ENCODE data around the gene BCL2.
A peak's percentile ranks its signal among the peaks of the same experiment; 100 is the strongest.

Gene BCL2

DNA sequence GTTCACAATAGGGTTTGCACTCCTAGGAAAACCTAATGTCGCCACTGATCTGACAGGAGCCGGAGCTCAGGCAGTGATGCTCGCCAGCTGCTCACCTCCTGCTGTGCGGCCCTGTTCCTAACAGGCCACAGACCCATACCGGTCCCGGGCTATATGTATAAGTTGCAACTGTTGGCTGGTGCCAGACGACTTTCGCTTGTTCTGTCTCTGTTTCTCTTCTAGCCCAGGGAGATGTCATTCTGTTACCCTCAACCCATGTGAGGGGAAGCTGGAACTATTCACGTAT, 170.3 kb downstream of the BCL2 start:
- ChIA-PET CTCF (interaction anchor here (1.2 kb wide), 1 partner anchor 173 kb away, joined by 3 read pairs; no protein-coding TSS in a partner anchor), POLR2A (no interaction called here)
- no peak for DNase-seq (ENCODE audit: low read depth, low spot score)
- TF ChIP-seq, protein P1, sequence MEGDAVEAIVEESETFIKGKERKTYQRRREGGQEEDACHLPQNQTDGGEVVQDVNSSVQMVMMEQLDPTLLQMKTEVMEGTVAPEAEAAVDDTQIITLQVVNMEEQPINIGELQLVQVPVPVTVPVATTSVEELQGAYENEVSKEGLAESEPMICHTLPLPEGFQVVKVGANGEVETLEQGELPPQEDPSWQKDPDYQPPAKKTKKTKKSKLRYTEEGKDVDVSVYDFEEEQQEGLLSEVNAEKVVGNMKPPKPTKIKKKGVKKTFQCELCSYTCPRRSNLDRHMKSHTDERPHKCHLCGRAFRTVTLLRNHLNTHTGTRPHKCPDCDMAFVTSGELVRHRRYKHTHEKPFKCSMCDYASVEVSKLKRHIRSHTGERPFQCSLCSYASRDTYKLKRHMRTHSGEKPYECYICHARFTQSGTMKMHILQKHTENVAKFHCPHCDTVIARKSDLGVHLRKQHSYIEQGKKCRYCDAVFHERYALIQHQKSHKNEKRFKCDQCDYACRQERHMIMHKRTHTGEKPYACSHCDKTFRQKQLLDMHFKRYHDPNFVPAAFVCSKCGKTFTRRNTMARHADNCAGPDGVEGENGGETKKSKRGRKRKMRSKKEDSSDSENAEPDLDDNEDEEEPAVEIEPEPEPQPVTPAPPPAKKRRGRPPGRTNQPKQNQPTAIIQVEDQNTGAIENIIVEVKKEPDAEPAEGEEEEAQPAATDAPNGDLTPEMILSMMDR (IDR thresholded peaks at IDR 0.05; ENCODE audit: insufficient read depth, low read length, missing control alignments): no peak
- no peak overlapping the region for H3K4me3 ChIP-seq (ENCODE audit: low read depth, low read length)

DNA sequence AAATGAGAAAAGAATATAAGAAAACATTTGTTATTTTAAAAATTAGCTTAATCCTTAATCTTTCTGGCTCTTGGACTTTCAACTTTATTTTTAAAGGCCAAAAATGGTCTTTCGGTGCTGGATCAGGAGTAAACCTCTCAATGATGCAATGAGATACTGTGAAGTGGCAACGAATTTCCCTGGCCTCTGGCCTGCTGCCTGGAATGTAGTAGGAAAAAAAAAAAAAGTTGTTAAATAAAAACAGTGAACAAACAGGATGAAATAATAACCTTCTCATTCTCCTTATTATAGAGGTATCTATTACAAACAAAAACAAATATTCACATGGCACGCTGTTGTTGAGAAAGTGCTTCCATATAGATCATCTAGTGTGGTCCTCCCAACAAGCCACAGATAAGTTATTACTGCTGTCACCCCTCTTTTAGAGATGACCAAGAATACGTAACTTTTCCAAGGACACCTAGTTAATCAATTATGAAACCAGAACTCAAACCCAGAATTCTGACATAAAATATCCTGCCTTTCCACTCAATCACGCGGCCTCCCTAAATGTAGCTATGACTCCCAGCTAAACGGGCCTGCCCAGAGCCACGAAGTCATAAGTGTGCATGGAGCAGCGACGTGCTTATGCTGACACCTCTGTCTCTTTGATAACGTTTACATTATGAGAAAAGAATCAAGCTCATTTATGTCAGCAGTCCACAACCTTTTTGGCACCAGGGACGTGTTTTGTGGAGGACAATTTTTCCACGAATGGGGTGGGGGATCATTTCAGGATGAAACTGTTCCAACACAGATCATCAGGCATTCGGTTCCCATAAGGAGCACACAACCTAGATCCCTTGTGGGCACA, 170.9 kb downstream of the BCL2 start:
- TF ChIP-seq, protein P1 (IDR thresholded peaks at IDR 0.05; ENCODE audit: insufficient read depth, low read length, missing control alignments): no peak
- H3K4me3 ChIP-seq (ENCODE audit: low read depth, low read length): no peak overlapping the region
- DNase-seq (ENCODE audit: low read depth, low spot score): peak; percentile 4
- ChIA-PET POLR2A (no interaction called here), CTCF (interaction anchor here (1.2 to 9.6 kb wide), 2 partner anchors 18 to 174 kb away, joined by 3 to 59 read pairs; no protein-coding TSS in a partner anchor)

DNA sequence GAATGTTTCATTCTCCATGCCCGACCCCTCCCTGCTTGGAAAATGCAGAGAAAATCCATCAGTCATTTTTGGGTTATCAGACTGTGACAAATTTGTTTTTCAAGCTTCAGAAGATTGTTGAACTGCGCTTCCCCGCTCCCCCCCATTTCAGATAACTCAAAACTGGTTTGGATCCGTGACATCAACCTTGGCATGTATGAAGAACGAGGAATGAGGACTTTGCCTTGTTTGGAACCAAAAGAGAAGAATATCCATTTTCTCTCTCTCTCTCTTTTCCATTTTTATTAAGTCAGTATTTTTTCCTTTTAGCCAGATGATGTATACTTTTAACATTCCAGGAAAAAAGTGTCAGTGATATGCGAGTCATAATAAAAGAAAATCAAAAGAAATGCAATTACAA, 171.6 kb downstream of the BCL2 start:
- TF ChIP-seq, protein P1 (IDR thresholded peaks at IDR 0.05; ENCODE audit: insufficient read depth, low read length, missing control alignments): no peak
- ChIA-PET POLR2A (no interaction called here), CTCF (interaction anchor here (9.6 kb wide), 1 partner anchor 17 kb away, joined by 59 read pairs; no protein-coding TSS in a partner anchor)
- no peak for DNase-seq (ENCODE audit: low read depth, low spot score)
- H3K4me3 ChIP-seq (ENCODE audit: low read depth, low read length): no peak overlapping the region

DNA sequence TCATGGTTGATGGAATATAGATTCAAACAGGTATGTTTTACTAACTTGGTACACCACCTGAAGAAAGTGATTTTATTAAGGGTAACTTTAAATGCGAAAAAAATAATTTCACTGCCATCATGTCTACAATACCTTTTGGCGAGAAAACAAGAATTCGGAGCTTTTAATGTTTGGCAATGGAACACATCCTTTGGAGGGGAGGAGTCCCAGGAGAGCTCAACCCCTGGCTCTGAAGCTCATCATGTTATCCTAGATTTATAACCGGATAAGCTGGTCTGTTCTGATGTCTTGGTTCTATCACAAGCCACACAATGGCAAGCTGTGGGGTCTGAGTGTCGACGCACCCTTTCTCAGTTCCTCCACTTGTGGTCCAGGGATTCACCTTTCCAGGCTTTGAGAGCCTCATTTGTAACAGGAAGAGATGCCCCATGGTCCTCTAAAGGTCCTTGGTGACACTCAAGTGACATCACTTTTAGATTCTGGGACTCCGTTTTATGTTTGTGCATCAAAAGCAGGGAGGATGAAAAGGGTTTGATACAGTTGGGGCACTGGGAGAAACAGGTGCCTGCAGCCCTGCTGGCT, 172.7 kb downstream of the BCL2 start:
- ChIA-PET POLR2A (no interaction called here), CTCF (interaction anchor here (0.7 to 9.6 kb wide), 3 partner anchors 9 to 176 kb away, joined by 3 to 59 read pairs (median 5); no protein-coding TSS in a partner anchor)
- H3K4me3 ChIP-seq (ENCODE audit: low read depth, low read length): no peak overlapping the region
- DNase-seq (ENCODE audit: low read depth, low spot score): no peak
- TF ChIP-seq, protein P1 (IDR thresholded peaks at IDR 0.05; ENCODE audit: insufficient read depth, low read length, missing control alignments): no peak

DNA sequence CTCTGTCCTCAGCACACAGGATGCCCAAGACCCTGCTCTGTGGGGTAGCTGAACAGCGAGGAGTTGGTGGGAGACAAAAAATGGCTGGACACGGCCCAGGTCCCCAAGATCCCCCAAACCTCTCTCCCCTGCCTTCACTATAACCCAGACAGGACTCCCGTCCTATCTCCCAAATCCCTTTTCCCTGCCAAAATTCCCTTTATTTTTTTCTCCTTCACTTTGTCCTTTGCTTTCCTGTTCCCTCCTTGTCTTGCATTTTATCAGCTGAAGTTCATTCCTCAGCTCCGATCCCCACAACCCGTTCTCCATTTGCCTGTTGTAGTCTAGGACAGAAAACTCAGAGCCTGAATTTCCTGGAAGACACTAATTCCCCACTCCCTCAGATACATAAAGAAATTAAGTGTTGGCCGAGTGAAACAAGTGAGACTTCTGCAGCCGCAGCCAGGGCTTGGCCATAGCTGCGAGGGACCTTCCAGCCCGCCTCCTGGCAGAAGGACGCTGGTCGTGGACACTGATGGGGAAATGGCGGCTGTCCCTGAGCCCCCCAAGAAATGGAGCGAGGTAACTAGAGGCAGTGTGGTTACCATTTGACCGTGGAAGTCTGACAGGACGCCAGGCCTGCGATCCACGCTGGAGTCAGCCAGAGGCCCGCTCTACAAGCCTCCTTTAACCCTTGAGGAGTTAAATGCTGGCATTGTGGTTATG, 173.6 kb downstream of the BCL2 start:
- ChIA-PET POLR2A (no interaction called here), CTCF (interaction anchor here (1.3 to 9.6 kb wide), 3 partner anchors 10 to 177 kb away, joined by 4 to 59 read pairs (median 5); no protein-coding TSS in a partner anchor)
- TF ChIP-seq, protein P1 (IDR thresholded peaks at IDR 0.05; ENCODE audit: insufficient read depth, low read length, missing control alignments): no peak
- DNase-seq (ENCODE audit: low read depth, low spot score): no peak
- H3K4me3 ChIP-seq (ENCODE audit: low read depth, low read length): no peak overlapping the region

All from AG04449 (cell line).